Measurements from ENCODE around the gene ENG. TPM values are rescaled to one million over a fixed set of nuclear protein-coding genes. Genes with fewer than 3 reads are reported as not detected.

ENG gene
- total and polyA plus RNA-seq, 2 of the 4 experiments (the other 2 are of a cell fraction): 3.6 to 83.3 TPM

DNA sequence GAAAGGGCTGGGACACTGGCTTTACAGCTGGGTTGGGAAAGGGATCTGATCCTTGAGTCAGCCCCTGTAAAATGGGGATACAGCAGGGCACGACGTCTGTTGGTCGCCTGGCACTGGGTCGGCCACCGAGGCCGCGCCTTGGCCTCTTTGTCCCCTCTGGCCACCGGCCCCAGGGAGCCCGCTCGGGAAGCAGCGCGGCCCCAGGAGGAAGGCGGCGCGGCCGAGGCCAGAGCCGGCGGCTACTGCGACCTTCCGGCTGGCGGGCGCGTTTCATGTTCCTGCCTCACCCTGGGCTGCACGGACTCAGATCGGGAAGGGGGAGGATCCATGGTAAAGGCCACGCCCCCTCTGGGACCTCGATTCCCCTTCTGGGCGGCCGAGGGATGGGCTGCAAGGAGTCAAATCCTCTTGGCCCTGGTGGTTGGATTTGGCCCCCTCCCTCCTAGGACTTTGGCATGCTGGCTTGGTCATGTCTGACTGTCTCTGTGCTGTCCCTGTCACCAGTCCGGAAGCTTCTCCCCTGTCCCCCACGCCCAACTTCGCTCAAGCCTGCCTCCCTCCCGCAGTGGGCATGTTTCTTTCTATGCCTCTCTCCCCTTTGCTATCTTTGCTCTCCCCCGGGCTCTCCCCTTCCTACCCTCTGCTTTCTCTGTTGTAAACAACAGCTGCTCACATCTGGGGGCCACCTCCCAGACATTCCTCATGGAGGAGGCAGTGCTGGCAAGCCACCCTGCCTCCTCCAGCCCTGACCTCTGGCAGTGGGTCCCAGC is 26.0 kb downstream of the ENG start:
- peak overlapping the region; percentile 50 for H3K18ac ChIP-seq (ENCODE audit: low read depth, low read length)
- peak overlapping the region; percentile 84 for H4K91ac ChIP-seq (ENCODE audit: insufficient read depth, low read depth, low read length)
- peak overlapping the region; percentile 69 for H3K4me2 ChIP-seq (ENCODE audit: low read depth, low read length)
- peak overlapping the region; percentile 91 for H4K5ac ChIP-seq (ENCODE audit: low read depth, low read length)
- ChIA-PET POLR2A (ENCODE audit: unreplicated experiment) (no interaction called here), CTCF (interaction anchor here (0.7 to 1.4 kb wide), 2 partner anchors 12 to 42 kb away, joined by 3 to 5 read pairs; no protein-coding TSS in a partner anchor)
- H3K36me3 ChIP-seq (ENCODE audit: control insufficient read depth, insufficient read depth, low read length): peaks cover 30% of the 10 kb centered on the region
- TF ChIP-seq RAD21 (IDR thresholded peaks at IDR 0.05; ENCODE audit: low read length): peak; percentile 17; the same call in 1 of the 2 replicates
- TF ChIP-seq POLR2A (IDR thresholded peaks at IDR 0.05; ENCODE audit: low read depth, low read length): no peak
- TF ChIP-seq SMC3 (IDR thresholded peaks at IDR 0.05; ENCODE audit: low read depth, low read length): no peak
- peak; percentile 93 for ATAC-seq (ENCODE audit: low read depth)
- peak overlapping the region; percentile 84; the same call in 2 of the 3 replicates for H2BK15ac ChIP-seq (ENCODE audit: low read depth, low read length)
- H3K4ac ChIP-seq (ENCODE audit: low read depth, low read length): peak overlapping the region; percentile 82
- H3K9me3 ChIP-seq (ENCODE audit: control insufficient read depth, insufficient read depth, low read length): no peaks in the 10 kb centered on the region
- dilution Hi-C loops (cut with HindIII; ENCODE audit: low sequenced_read_pairs, unreplicated experiment) (no loop called here), in situ Hi-C loops (cut with MboI; ENCODE audit: low sequenced_read_pairs) (no loop called here), intact Hi-C loops (cut with micrococcal nuclease) (no loop called here)
- H3K14ac ChIP-seq (replicated peaks; ENCODE audit: low read depth, low read length): peak overlapping the region; percentile 86
- peak overlapping the region; percentile 8 to 90 for H4K8ac ChIP-seq (ENCODE audit: low read depth in 2 of 2, low read length in 2 of 2)
- peak overlapping the region; percentile 96 for H2AK9ac ChIP-seq (replicated peaks; ENCODE audit: low read depth, low read length, poor library complexity)
- H3K4me3 ChIP-seq (ENCODE audit: insufficient read depth, low read depth, low read length): no peak overlapping the region
- no peaks in the 10 kb centered on the region for H4K20me1 ChIP-seq (ENCODE audit: insufficient read depth, low read length)
- no peaks in the 10 kb centered on the region for H3K27me3 ChIP-seq (ENCODE audit: control insufficient read depth, insufficient read depth, low read length)
- peaks cover 12% of the 10 kb centered on the region for H3K9me1 ChIP-seq (ENCODE audit: insufficient read depth, low read length)
- H2BK20ac ChIP-seq (ENCODE audit: low read depth, low read length): peak overlapping the region; percentile 52; the same call in 1 of the 2 replicates
- BruUV-seq (replicated peaks): no TSS peak
- peak overlapping the region; percentile 80; the same call in 1 of the 2 replicates for H3K23ac ChIP-seq (ENCODE audit: low read depth, low read length)
- peak overlapping the region; percentile 91 for H2AFZ ChIP-seq (replicated peaks; ENCODE audit: low read length, poor library complexity)
- no peak overlapping the region for H3K56ac ChIP-seq (ENCODE audit: extremely low read depth, insufficient read depth, low read length)
- peaks cover 14% of the 10 kb centered on the region for H3K4me1 ChIP-seq (ENCODE audit: control insufficient read depth, insufficient read depth, low read length)
- WGBS, 2 experiments (ENCODE audit: extremely low coverage in 2 of 2, insufficient read length in 1 of 2): 11% methylated on average over 23 of the region's 34 CpGs; no CpG with 5 or more reads in 1 of the 2 experiments
- H3K9ac ChIP-seq (ENCODE audit: low read depth, low read length): peak overlapping the region; percentile 58
- peaks cover 17 to 70% of the 10 kb centered on the region in 2 experiments; a peak in 3 of 4 replicates for H3K79me1 ChIP-seq (ENCODE audit: low read depth in 1 of 2, low read length in 2 of 2)
- peak; percentile 51 for DNase-seq
- peak overlapping the region; percentile 69 for H3K27ac ChIP-seq (ENCODE audit: insufficient read depth, low read length)
- peak overlapping the region; percentile 46 for H2BK5ac ChIP-seq (ENCODE audit: low read depth, low read length, poor library complexity, severe bottlenecking)
- H2BK120ac ChIP-seq (ENCODE audit: low read depth, low read length): peak overlapping the region; percentile 86
- H2AK5ac ChIP-seq (ENCODE audit: low read depth, low read length): peak overlapping the region; percentile 47
